T-helper 9 cell (primary cell): Measurements from ENCODE around the gene PTPN3.

ENCODE experiments used
- DNase-seq: peaks from one replicate; pipeline ENCODE4 v3.0.0-alpha.2; 2020

PTPN3 gene

GRCh38 chr9:109335121-109335520 is 163.0 kb downstream of the PTPN3 start:
- no peak for DNase-seq

- no peak for DNase-seq
Observed at GRCh38 chr9:109331353-109331752, 166.8 kb downstream of the PTPN3 start.

GRCh38 chr9:109329638-109330258 is 168.4 kb downstream of the PTPN3 start:
- DNase-seq, result no peak

- no peak for DNase-seq
Observed at GRCh38 chr9:109328978-109329637, 169.0 kb downstream of the PTPN3 start.
